NCI-H1417 (cell line): Measurements from ENCODE around the gene ARL15.
"Not testable (repeated sequence)": the region's sequence is repeated elsewhere in the genome, so short reads cannot be mapped to it uniquely, and the experiment has no call there.

Experiments used
- DNase-seq, 3 experiments: peaks; one replicate each; lab custom pipeline; 2025; lab: John Stamatoyannopoulos, UW

The ARL15 gene

GRCh38 chr5:53985796-53986195 lies 324.6 kb downstream of the ARL15 start:
- no peak for DNase-seq

GRCh38 chr5:53984971-53985370 lies 325.4 kb downstream of the ARL15 start:
- DNase-seq: no peak

DNA sequence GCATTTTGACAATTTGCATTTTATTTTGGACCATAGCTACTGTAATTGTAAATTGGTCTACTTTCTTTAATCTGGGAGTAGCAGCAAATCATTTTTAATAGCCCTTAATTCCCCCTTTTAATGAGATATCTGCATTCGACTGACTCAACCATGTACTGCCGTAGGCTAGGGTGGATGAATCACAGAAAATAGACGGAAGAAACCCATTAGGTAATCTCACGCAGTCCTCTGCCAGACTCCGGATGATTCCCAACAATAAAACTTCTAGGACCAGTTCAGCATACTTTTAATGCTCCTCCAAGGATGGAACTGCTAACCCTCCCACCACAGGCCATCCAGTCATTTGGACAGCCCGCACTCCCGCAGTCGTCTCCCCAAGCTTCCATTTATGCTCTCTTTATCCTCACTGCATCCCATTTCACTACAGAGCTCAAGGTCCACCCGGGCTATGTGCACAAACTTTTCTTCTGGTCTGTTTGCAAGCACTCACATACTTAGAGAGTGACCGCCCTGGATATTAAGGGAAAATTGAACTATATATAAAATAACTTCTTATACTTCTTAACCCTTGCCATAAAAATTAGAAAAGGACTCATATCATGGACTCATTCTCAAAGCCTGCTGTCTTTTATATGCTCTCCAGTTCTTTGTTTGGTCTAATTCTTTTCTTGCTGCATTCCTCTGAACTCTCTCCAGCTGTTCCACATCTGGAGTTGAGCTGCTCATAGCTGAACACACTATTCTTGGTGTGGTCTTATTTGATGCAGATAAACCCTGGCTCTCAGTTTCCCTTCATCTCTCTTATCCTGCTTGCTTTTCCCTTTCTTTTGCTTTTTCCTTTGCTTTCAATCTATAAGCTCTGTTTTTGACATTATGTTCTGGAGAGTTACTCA lies 326.6 kb downstream of the ARL15 start:
- DNase-seq: no peak

- not testable (repeated sequence) for DNase-seq
Observed at GRCh38 chr5:53982319-53982718, 328.1 kb downstream of the ARL15 start.

- no peak for DNase-seq
Observed at GRCh38 chr5:53980061-53980460, 330.3 kb downstream of the ARL15 start.

GRCh38 chr5:53974021-53974420 lies 336.4 kb downstream of the ARL15 start:
- DNase-seq: peak in 1 of 3 experiments; percentile 35

GRCh38 chr5:53972314-53972713 lies 338.1 kb downstream of the ARL15 start:
- no peak for DNase-seq

DNA sequence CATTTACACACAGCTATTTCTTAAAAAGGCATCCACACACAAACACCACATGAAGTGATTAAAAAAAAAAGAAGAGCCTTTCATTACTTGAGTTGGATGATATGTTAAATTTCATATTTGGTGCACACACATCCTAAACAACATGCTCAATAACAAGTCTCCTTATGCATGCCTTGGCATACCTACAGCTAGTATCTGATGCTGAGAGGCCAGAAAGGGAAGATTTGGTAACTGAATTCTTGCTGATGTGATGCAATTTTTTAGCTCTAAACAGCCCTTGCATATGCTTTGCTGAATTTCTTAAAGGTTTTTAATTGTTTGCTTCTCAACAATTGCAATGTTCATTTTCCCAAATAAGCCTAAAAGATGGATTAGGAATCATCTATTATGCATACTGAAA lies 338.8 kb downstream of the ARL15 start:
- no peak for DNase-seq

GRCh38 chr5:53971131-53971530 lies 339.2 kb downstream of the ARL15 start:
- DNase-seq: no peak

- DNase-seq: no peak
Observed at GRCh38 chr5:53970475-53970874, 339.9 kb downstream of the ARL15 start.

DNA sequence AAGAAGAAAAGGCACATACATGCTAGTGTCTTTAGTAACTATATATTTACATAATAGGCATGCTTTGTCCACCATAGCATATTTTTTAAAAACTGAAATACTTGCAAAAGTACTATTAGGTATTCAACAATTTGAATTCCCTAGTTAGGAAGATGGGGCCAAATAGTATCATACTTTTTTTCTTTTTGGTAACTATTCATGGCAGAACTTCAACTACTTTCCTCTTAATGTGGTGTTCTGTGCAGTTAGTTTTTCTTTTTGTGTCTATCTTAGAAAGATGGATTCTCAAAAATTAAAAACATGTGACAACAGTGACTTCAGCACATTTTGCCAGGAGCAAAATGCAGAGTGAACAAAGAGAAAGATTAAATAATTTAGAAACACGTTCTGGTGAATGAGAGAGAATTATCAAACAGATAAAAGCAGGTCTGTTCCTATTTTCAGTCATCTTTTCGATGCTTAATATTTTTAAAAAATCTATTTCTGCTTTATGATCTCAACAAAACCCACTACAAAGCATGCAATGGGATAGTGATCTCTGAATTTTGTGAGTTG lies 341.1 kb downstream of the ARL15 start:
- DNase-seq: no peak

DNA sequence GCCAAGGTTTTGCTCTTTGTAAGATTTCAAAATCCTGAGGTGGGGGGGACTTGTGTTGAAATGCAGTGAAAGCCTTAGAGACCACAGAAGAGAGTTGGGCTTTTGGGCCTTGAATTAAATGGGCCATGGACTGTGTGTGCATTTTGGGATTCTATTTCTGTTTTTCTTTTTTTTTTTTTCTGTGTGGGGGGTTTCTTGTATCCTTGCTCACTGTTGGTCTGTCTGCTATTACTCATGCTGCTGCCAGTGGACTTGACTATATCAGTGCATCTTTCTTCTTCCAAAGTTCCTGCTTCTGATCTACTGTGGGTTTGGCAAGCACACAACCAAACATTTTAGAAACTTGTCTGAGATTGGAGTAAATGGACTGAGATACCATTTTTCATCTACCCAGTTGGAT lies 344.9 kb downstream of the ARL15 start:
- DNase-seq: no peak

GRCh38 chr5:53963958-53964357 lies 346.4 kb downstream of the ARL15 start:
- DNase-seq: no peak

DNA sequence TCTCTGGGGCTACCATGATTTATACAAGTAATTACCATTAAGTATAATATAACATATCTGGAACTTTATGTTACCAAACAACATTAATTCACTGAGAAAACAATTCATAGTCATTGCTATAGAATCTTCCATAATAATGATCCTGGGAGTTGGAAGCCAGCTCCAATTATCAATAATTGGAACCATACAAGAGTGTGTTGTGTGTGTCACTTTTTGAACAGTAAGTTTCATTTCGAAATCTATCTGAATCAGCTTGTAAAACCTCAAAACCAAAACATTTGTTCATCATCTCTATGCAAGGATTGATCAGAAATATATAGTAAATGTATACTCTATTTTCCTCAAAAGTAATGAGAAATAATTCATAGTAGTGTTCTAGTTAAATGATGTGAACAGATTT lies 348.1 kb downstream of the ARL15 start:
- DNase-seq: no peak

- DNase-seq: no peak
Observed at GRCh38 chr5:53956632-53957031, 353.7 kb downstream of the ARL15 start.

DNA sequence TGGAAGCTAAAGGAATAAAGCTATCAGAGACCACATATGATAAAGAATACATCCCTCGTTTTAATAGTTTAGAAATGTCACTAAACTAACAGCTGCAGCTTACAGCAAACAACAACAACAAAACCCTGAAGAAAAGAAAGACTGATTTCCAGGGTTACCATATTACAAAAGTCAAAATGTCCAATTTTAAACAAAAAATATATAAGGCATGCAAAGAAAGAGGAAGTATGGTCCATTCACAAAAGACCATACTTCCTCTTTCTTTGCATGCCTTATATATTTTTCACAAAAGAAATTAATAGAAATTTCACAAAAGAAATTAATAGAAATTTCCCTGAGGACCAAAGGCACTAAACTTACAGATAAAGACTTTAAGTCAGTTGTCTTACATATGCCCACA lies 354.2 kb downstream of the ARL15 start:
- DNase-seq: no peak

- no peak for DNase-seq
Observed at GRCh38 chr5:53950621-53951020, 359.8 kb downstream of the ARL15 start.

DNA sequence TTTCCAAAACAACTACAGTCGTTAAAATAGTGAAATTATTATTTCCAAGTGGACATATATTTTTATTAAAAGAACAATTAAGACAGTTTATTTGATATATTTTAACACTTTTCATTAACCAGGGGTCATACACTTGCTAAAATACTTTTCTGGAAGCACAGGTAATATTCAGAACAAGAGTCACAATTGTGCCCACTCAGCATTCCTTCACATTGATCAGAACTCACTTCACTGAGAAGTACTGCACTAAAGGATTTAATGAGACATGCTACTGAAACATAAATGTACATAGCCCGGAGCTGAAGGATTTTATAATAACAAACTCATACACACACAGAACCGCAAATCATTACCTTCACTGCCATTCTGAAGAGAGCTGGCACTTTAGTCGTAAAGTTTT lies 361.8 kb downstream of the ARL15 start:
- DNase-seq: no peak

DNA sequence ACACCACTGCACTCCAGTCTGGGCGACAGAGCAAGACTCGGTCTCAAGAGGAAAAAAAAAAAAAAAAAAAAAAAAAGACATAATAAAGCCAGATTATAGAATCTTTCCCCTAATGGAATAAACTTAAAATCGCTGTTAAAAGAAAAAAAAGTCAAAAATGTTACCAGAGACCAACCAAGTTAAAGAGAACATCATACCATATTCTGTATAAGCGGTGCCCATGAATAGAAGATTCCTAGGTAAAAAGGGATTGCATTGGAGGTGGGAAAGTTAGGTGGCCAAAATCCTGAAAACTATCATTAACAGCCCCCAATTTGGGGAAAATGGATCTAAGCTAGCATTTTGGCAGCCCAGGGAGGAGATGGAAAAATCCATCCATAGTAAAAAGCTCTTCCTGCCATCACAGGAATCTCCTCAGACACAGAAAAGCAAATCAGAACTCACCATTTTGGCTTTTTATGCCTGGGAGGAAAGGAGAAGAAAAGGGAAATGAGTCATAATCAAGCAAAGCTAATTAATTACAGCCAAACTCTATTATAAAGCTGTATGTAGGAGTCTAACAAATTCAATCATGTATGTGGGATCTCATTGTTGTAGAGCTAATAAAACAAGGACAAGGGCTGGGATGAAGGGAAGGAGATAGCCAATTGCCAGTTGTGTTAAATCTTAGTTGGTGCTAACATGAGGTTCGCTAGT lies 363.8 kb downstream of the ARL15 start:
- DNase-seq: no peak

DNA sequence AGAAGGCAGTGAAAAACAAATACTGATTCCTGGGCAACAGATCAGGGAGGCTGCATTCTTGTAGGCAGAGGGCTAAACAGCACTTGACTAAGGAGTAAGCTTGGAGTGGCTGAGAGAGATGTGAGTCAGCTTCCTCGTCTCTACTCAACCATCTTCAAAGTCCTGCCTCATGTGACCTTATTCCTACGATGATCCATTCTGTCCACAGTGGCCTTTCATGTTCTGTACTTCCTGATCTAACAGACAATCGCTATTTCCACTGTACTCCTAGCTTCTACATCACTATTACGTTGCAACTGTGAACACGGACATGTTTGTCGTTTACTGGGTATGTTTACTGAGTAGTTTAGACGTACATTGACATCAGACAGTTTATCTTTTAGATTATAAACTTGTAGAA lies 365.4 kb downstream of the ARL15 start:
- no peak for DNase-seq

DNA sequence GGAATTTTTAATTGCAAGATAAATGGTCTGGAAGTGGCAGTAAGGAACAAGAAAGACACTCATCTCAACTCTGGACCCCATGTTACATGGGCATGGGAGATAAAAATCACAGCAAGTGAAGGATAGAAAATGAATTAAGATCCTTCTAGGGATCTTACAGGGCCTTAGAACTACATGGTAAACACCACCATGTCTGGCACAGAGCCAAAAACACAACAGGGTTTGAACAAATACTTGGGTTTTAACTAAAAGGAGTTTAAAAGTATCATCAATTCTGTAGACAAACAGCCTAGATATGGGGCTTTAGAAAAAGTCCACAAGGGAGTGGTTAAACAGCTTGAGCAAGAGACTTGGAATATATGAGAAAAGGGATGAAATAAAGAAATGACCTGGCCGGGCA lies 366.4 kb downstream of the ARL15 start:
- DNase-seq: no peak

DNA sequence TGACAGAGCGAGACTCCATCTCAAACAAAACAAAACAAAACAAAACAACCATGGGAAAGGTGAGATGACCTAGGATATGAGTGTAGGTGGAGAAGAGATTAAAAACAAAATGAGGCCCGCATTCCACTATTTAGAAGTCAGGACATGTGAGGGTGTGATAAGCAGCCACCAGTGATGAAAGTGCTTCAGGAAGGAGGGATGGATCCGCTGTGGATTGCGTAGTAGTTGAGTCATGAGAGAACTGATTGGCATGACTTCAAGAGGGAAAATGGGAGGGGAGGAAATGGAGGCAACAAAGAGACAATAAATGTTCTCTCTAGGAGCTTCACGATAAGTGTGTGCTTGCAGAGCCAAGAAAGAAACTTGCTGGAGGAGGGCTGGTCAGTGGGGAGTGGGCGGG lies 367.6 kb downstream of the ARL15 start:
- no peak for DNase-seq

DNA sequence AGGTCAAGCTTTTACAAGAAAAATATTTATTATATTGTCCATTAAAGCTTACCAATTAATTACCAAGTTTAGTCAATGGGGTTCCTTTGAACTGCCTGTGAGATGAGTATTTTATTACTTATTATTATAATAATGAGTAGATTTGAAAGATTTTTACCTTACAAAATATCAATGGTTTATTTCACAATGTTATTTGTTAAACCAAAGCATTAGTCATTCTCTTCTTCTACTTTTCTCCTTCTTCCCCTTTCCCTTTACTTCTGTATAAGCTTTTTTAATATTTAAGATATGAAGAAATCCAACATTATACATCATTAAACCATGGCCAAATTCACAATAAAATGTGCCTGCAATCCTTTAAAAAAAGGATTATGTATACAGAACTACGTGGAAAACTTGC lies 369.5 kb downstream of the ARL15 start:
- DNase-seq: no peak
